PFSK-1 (cell line): ENCODE data around the gene RAB6B.

Source experiments
- FOXP2 ChIP-seq: optimal IDR thresholded peaks from 2 replicates; pipeline ENCODE3; 2011; ENCODE audit warnings: borderline replicate concordance, control low read depth, inconsistent platforms; ENCODE audit not compliant: insufficient read depth; ENCODE audit errors: extremely low read length, extremely low read depth
- POLR2AphosphoS5 ChIP-seq: IDR thresholded peaks from 2 replicates; pipeline ENCODE4 v1.6.1; 2012; ENCODE audit warnings: low read depth, mild to moderate bottlenecking, control low read depth, low read length, moderate library complexity
- SIN3A ChIP-seq: IDR thresholded peaks from 2 replicates; pipeline ENCODE4 v1.6.1; 2012; ENCODE audit warnings: mild to moderate bottlenecking, low read length, moderate library complexity, borderline replicate concordance; ENCODE audit not compliant: insufficient read depth
- TAF1 ChIP-seq: IDR thresholded peaks from 2 replicates; pipeline ENCODE4 v1.6.1; 2012; ENCODE audit warnings: low read length, control low read depth, borderline replicate concordance; ENCODE audit not compliant: insufficient read depth
- TF ChIP-seq, protein P1 (sequence below), 2 experiments: IDR thresholded peaks; 2 replicates each; pipeline versions ENCODE4 v1.6.1 to v1.8.0; 2011 to 2012; ENCODE audit warnings: low read depth in 2 of 2, low read length in 2 of 2, control low read depth in 1 of 2, inconsistent platforms in 1 of 2, mild to moderate bottlenecking in 1 of 2, moderate library complexity in 1 of 2; ENCODE audit not compliant: insufficient read depth in 1 of 2

The RAB6B gene

DNA sequence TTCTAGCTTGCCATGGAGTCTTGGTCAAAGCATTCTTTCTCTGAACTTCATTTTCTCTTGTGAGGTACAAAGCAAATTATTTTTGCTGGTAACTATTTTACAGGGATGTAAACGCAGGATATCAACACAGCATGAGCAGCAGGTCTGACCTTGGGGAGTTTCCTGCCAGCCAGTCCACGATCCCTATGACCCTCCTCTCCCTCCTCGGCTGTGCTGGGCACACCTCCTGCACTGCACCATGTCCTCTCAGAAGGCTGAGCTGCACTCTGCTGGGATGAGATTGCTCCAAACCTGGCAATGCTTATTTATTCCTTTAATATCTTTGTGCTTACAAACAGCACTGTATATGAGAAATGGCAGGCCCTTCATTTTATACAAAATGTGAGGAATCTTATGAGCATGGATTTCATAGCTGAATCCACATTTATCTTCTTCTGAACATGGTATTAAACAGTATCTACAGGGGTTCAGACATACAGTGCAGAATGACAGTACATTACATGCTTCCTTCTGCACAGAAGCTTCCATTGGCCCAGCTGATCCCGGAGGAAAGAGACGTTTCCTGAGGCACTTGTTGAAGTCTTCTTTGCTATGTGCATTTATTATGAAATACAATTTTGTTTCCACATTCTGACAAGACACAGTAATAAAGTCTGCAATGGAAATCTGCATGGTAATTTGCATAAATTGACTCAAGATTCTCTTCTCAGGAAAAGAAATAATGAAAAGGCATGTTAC is 41.2 kb downstream of the RAB6B start:
- no peak for TF ChIP-seq POLR2AphosphoS5
- no peak for TF ChIP-seq TAF1
- TF ChIP-seq, protein P1, sequence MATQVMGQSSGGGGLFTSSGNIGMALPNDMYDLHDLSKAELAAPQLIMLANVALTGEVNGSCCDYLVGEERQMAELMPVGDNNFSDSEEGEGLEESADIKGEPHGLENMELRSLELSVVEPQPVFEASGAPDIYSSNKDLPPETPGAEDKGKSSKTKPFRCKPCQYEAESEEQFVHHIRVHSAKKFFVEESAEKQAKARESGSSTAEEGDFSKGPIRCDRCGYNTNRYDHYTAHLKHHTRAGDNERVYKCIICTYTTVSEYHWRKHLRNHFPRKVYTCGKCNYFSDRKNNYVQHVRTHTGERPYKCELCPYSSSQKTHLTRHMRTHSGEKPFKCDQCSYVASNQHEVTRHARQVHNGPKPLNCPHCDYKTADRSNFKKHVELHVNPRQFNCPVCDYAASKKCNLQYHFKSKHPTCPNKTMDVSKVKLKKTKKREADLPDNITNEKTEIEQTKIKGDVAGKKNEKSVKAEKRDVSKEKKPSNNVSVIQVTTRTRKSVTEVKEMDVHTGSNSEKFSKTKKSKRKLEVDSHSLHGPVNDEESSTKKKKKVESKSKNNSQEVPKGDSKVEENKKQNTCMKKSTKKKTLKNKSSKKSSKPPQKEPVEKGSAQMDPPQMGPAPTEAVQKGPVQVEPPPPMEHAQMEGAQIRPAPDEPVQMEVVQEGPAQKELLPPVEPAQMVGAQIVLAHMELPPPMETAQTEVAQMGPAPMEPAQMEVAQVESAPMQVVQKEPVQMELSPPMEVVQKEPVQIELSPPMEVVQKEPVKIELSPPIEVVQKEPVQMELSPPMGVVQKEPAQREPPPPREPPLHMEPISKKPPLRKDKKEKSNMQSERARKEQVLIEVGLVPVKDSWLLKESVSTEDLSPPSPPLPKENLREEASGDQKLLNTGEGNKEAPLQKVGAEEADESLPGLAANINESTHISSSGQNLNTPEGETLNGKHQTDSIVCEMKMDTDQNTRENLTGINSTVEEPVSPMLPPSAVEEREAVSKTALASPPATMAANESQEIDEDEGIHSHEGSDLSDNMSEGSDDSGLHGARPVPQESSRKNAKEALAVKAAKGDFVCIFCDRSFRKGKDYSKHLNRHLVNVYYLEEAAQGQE (IDR thresholded peaks at IDR 0.05; ENCODE audit: insufficient read depth in 1 of 2, low read depth in 2 of 2, low read length in 2 of 2), result no peak
- no peak for TF ChIP-seq SIN3A
- no peak for TF ChIP-seq FOXP2

DNA sequence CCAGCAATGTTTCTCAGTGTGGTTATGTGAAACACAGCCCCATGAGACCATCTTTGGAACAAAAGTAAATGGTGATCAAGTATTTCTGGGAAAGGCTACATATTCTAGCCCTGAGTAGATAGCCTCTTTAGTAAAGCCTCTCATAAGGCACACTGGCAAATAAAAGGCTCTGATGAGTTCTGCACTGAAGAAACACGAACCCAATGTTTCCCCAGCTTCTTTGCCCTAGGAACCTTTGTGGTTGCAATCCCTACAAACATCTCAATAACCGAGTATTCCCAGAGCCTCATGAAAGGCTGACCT is 41.8 kb downstream of the RAB6B start:
- no peak for TF ChIP-seq FOXP2

DNA sequence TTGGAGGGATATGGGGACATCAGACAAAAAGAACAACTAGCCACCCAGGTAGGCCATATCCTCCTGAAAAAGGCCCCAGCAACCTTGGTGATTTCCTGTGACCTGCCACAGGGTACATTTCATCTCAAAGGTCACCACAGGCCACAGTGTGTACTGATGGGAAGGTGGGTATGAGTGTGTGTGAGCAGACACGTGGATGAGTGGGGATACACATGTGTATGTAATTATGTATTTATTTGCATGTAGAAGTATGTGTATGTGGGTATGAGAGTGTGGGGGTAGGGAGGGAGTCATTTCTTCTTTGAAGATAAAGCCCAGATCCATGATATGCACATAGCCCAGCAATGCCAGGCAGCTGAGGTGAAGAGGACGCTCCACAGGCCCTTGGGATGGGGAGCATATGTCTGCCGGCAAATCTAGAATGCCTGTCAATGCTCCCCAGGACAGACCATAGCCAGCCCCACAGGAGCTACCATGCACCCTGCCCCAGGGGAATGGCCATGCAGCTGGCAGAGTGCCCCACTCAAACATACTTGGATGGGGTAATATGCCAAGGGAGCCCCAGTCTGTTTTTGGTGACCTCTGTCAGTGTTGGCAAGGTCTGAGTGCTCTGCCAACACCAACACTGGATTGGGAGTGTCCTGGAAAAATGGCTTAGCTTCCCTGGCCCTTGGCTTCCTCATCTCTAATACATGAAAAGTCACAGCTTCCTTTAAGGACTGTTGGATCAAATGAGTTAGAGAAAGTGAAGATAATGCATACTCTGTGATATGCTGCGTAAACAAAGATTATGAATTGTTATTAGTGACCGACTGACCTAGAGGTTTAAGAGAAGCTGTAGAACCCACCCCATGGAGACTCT is 42.4 kb downstream of the RAB6B start:
- TF ChIP-seq, protein P1 (IDR thresholded peaks at IDR 0.05; ENCODE audit: insufficient read depth in 1 of 2, low read depth in 2 of 2, low read length in 2 of 2), result no peak
- TF ChIP-seq SIN3A (no peak), POLR2AphosphoS5 (no peak), TAF1 (no peak), FOXP2 (no peak)

DNA sequence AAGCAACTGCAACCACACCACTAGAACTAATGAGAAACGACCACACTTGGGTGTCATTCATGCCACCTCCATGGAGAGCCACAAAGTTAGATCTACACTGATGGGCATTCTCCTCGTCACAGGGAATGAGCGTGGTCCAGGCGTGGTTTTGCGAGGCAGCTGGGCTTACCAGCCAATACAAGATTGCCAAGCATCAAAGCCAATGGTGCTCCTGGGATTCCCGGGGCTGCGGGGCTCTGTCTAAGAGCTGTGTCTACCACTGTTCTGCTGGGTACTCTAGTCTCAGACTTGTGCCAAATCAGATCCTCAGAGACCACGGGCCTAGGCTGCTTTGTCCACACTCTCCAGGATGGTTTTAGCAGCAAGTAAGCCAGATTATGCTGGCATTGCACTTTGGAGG is 43.8 kb downstream of the RAB6B start:
- TF ChIP-seq SIN3A (no peak), POLR2AphosphoS5 (no peak), FOXP2 (no peak), TAF1 (no peak)
- TF ChIP-seq, protein P1 (IDR thresholded peaks at IDR 0.05; ENCODE audit: insufficient read depth in 1 of 2, low read depth in 2 of 2, low read length in 2 of 2), result no peak

DNA sequence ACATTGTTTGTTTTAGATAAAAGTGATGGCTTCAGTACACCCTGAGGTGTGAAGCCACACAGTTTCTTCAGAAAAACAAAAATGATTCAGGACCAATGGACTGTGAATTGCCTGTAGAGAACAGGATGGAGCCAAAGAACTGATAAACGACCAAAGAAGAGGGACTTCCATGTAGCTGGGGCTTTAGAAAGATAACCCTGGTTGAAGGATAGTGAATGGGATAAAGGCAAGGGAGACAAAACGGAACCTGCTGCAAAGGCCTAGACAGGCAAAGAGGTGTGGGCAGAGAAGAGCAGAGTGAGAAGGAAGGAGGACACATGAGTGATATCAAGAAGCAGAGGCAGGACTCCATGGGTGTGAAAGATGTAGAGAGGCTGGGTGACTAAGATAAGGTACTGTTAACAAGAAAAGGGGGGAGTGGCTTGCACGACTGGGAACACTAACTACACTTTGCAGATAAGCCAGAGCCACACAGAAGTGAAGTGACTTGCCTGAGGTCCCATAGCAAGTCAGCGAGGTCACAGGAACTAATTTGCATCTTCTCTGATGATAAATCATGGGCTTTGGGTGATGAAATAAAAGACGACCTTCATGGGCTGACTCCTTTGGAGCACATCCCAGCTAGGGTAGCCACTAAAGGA is 44.3 kb downstream of the RAB6B start:
- TF ChIP-seq, protein P1 (IDR thresholded peaks at IDR 0.05; ENCODE audit: insufficient read depth in 1 of 2, low read depth in 2 of 2, low read length in 2 of 2), result no peak
- TF ChIP-seq TAF1 (no peak), FOXP2 (no peak), SIN3A (no peak), POLR2AphosphoS5 (no peak)
